H1 (cell line): Measurements from ENCODE around the gene ARHGAP28. TPM values are rescaled to one million over a fixed set of nuclear protein-coding genes. Genes with fewer than 3 reads are reported as not detected.

Experiments used
- CTCF ChIA-PET: fragments of 300-600 bp; sonication (Branson Sonifier 250); formaldehyde crosslinking; loops from one replicate; lab custom pipeline; 2021; ENCODE audit not compliant: partially characterized antibody; lab: Charles Lee
- POLR2A ChIA-PET: fragments of 300-600 bp; sonication (Branson Sonifier 250); formaldehyde crosslinking; loops from one replicate; lab custom pipeline; 2021; ENCODE audit warnings: inconsistent platforms; ENCODE audit not compliant: partially characterized antibody; lab: Charles Lee
- DNase-seq, 2 experiments: peaks; one replicate each; pipeline versions ENCODE4 v3.0.0 to v3.0.0-alpha.2; 2010 to 2022; ENCODE audit warnings: low spot score in 2 of 2, low read depth in 1 of 2, mixed read lengths in 1 of 2
- FAIRE-seq: peaks from 2 replicates; lab custom pipeline; 2011; peaks lifted over from hg19 to GRCh38; lab: Jason Lieb, UNC
- H2AFZ ChIP-seq: 2 replicates; pipeline ENCODE4 v1.8.1; 2012; ENCODE audit warnings: low read length, inconsistent platforms
- H2AK5ac ChIP-seq: 2 replicates; pipeline ENCODE4 v1.6.1; 2013; ENCODE audit warnings: low read depth, low read length
- H2BK120ac ChIP-seq: replicated peaks from 2 replicates; pipeline ENCODE3; 2013; ENCODE audit warnings: low read depth, low read length, inconsistent platforms
- H2BK12ac ChIP-seq: 2 replicates; pipeline ENCODE4 v1.6.1; 2013; ENCODE audit warnings: low read depth, low read length
- H2BK15ac ChIP-seq: 2 replicates; pipeline ENCODE4 v1.6.1; 2013; ENCODE audit warnings: low read length
- H2BK20ac ChIP-seq: 2 replicates; pipeline ENCODE4 v1.6.1; 2013; ENCODE audit warnings: low read length
- H2BK5ac ChIP-seq: 2 replicates; pipeline ENCODE4 v1.6.1; 2013; ENCODE audit warnings: low read depth, low read length
- H3K14ac ChIP-seq: 2 replicates; pipeline ENCODE4 v1.6.1; 2013; ENCODE audit warnings: inconsistent platforms; ENCODE audit not compliant: insufficient read length
- H3K18ac ChIP-seq: 2 replicates; pipeline ENCODE4 v1.6.1; 2013; ENCODE audit warnings: low read length; ENCODE audit errors: extremely low read depth
- H3K23ac ChIP-seq: 2 replicates; pipeline ENCODE4 v1.6.1; 2013; ENCODE audit warnings: inconsistent platforms; ENCODE audit not compliant: insufficient read length
- H3K23me2 ChIP-seq: 2 replicates; pipeline ENCODE4 v1.6.1; 2013; ENCODE audit warnings: low read depth, low read length
- H3K27ac ChIP-seq: 2 replicates; pipeline ENCODE4 v1.6.1; 2011; ENCODE audit warnings: low read depth, low read length, inconsistent platforms
- H3K27me3 ChIP-seq, 4 experiments: replicated peaks in 1 of 4; 1 replicate in 1 of 4; 2 replicates in 3 of 4; pipeline versions ENCODE4 v1.6.1 to v1.8.1; 2011 to 2013; ENCODE audit warnings: low read length in 3 of 4, mild to moderate bottlenecking in 3 of 4, inconsistent platforms in 2 of 4, mixed read lengths in 2 of 4, moderate library complexity in 1 of 4; ENCODE audit not compliant: control insufficient read depth in 3 of 4, insufficient read depth in 3 of 4; ENCODE audit errors: extremely low read depth in 1 of 4
- H3K36me3 ChIP-seq, 4 experiments: 2 replicates each; pipeline versions ENCODE4 v1.6.1 to v1.8.1; 2011 to 2013; ENCODE audit warnings: mild to moderate bottlenecking in 4 of 4, low read length in 3 of 4, moderate library complexity in 2 of 4, control low read depth in 1 of 4, inconsistent platforms in 1 of 4; ENCODE audit not compliant: insufficient read depth in 4 of 4, control insufficient read depth in 2 of 4
- H3K4ac ChIP-seq: replicated peaks from 2 replicates; pipeline ENCODE3; 2013; ENCODE audit warnings: low read length, low read depth, mixed read lengths, inconsistent platforms; ENCODE audit not compliant: insufficient read length
- H3K4me1 ChIP-seq, 4 experiments: replicated peaks in 1 of 4; 1 replicate in 1 of 4; 2 replicates in 3 of 4; pipeline versions ENCODE4 v1.6.1 to v1.8.1; 2011 to 2013; ENCODE audit warnings: low read length in 3 of 4, inconsistent platforms in 2 of 4, mixed read lengths in 1 of 4; ENCODE audit not compliant: insufficient read depth in 4 of 4, control insufficient read depth in 3 of 4
- H3K4me2 ChIP-seq, 2 experiments: 2 replicates each; pipeline versions ENCODE4 v1.6.1 to v1.8.1; 2011 to 2013; ENCODE audit warnings: low read depth in 2 of 2, low read length in 2 of 2, control low read depth in 1 of 2, inconsistent platforms in 1 of 2, mild to moderate bottlenecking in 1 of 2; ENCODE audit not compliant: insufficient read depth in 1 of 2
- H3K4me3 ChIP-seq, 4 experiments: fragments of 200-600, 300-600 bp in 1 of 4; sonication (generic), shearing (Covaris generic), sonication (Bioruptor Twin) in 1 of 4; 2 replicates each; pipeline versions ENCODE4 v1.5.1 to v1.8.1; 2011 to 2016; ENCODE audit warnings: low read length in 4 of 4, low read depth in 3 of 4, control low read depth in 2 of 4, inconsistent platforms in 2 of 4, mild to moderate bottlenecking in 2 of 4, mixed read lengths in 1 of 4, moderate library complexity in 1 of 4; ENCODE audit not compliant: insufficient read depth in 2 of 4; ENCODE audit errors: extremely low read depth in 1 of 4
- H3K56ac ChIP-seq: replicated peaks from 2 replicates; pipeline ENCODE3; 2013; ENCODE audit warnings: low read depth, mild to moderate bottlenecking, mixed read lengths, low read length, inconsistent platforms; ENCODE audit not compliant: insufficient read length
- H3K79me1 ChIP-seq: 2 replicates; pipeline ENCODE4 v1.6.1; 2013; ENCODE audit warnings: low read depth, low read length, control low read depth
- H3K79me2 ChIP-seq, 2 experiments: 2 replicates each; pipeline versions ENCODE4 v1.6.1 to v1.8.1; 2012 to 2013; ENCODE audit warnings: low read length in 2 of 2, mild to moderate bottlenecking in 2 of 2, inconsistent platforms in 1 of 2; ENCODE audit not compliant: insufficient read depth in 2 of 2, control insufficient read depth in 1 of 2
- H3K9ac ChIP-seq, 4 experiments: replicated peaks in 1 of 4; 1 replicate in 1 of 4; 2 replicates in 3 of 4; pipeline versions ENCODE4 v1.6.1 to v1.8.1; 2011 to 2013; ENCODE audit warnings: low read depth in 3 of 4, low read length in 3 of 4, control low read depth in 2 of 4, mild to moderate bottlenecking in 2 of 4, moderate library complexity in 2 of 4, inconsistent platforms in 1 of 4; ENCODE audit errors: extremely low read depth in 1 of 4
- H3K9me3 ChIP-seq, 2 experiments: 2 replicates each; pipeline versions ENCODE4 v1.6.1 to v1.8.1; 2012 to 2013; ENCODE audit warnings: mild to moderate bottlenecking in 2 of 2, moderate library complexity in 2 of 2, control low read depth in 1 of 2, inconsistent platforms in 1 of 2, low read depth in 1 of 2, low read length in 1 of 2, mixed read lengths in 1 of 2; ENCODE audit not compliant: insufficient read depth in 2 of 2
- H4K20me1 ChIP-seq, 2 experiments: replicated peaks in 1 of 2; 2 replicates each; pipeline versions ENCODE3 to v1.8.1; 2011 to 2013; ENCODE audit warnings: inconsistent platforms in 2 of 2, low read length in 2 of 2, mild to moderate bottlenecking in 1 of 2; ENCODE audit not compliant: insufficient read depth in 2 of 2, control insufficient read depth in 1 of 2
- H4K5ac ChIP-seq: 2 replicates; pipeline ENCODE4 v1.6.1; 2013; ENCODE audit warnings: low read length, low read depth, mixed read lengths, inconsistent platforms; ENCODE audit not compliant: insufficient read length
- H4K8ac ChIP-seq: 2 replicates; pipeline ENCODE4 v1.8.0; 2013; ENCODE audit warnings: mild to moderate bottlenecking, moderate library complexity, low read length, inconsistent platforms; ENCODE audit not compliant: insufficient read depth; ENCODE audit errors: extremely low read depth
- H4K91ac ChIP-seq: replicated peaks from 2 replicates; pipeline ENCODE3; 2013; ENCODE audit warnings: low read length, mixed read lengths, inconsistent platforms; ENCODE audit not compliant: insufficient read length
- CBX5 ChIP-seq: fragments of 300-800, 300-1000 bp; sonication (generic); IDR thresholded peaks from 2 replicates; pipeline ENCODE4 v1.7.1; 2016; ENCODE audit warnings: antibody characterized with exemption, low read length, low read depth
- CEBPB ChIP-seq: IDR thresholded peaks from 2 replicates; pipeline ENCODE4 v1.6.1; 2012; ENCODE audit warnings: low read depth, low read length
- CHD1 ChIP-seq: IDR thresholded peaks from 2 replicates; pipeline ENCODE4 v1.6.1; 2012; ENCODE audit warnings: low read depth, low read length, improper control_type of control experiment
- CREB1 ChIP-seq: IDR thresholded peaks from 2 replicates; pipeline ENCODE4 v1.6.1; 2012; ENCODE audit warnings: inconsistent platforms
- HDAC2 ChIP-seq, 2 experiments: fragments of 300-600 bp in 1 of 2; sonication (generic) in 1 of 2; IDR thresholded peaks; 2 replicates each; pipeline ENCODE4 v1.6.1; 2011 to 2012; ENCODE audit warnings: low read depth in 2 of 2, low read length in 2 of 2, mild to moderate bottlenecking in 2 of 2, moderate library complexity in 2 of 2, borderline replicate concordance in 1 of 2, inconsistent platforms in 1 of 2
- KDM1A ChIP-seq: fragments of 200-600, 300-600 bp; sonication (generic); IDR thresholded peaks from 2 replicates; pipeline ENCODE4 v1.7.1; 2016; ENCODE audit warnings: mild to moderate bottlenecking, low read length, borderline replicate concordance
- POLR2AphosphoS5 ChIP-seq: IDR thresholded peaks from 2 replicates; pipeline ENCODE4 v1.6.1; 2011; ENCODE audit warnings: low read depth, low read length
- RAD21 ChIP-seq, 2 experiments: IDR thresholded peaks in 1 of 2; conservative IDR thresholded peaks in 1 of 2; 2 replicates each; pipeline ENCODE4 v1.6.1; 2011; ENCODE audit warnings: low read depth in 2 of 2, low read length in 2 of 2, improper control_type of control experiment in 1 of 2, inconsistent platforms in 1 of 2, mild to moderate bottlenecking in 1 of 2, moderate library complexity in 1 of 2
- RFX5 ChIP-seq: IDR thresholded peaks from 2 replicates; pipeline ENCODE4 v1.6.1; 2011; ENCODE audit warnings: low read depth, low read length, improper control_type of control experiment, borderline replicate concordance
- SIN3A ChIP-seq, 2 experiments: IDR thresholded peaks in 1 of 2; conservative IDR thresholded peaks in 1 of 2; 2 replicates each; pipeline ENCODE4 v1.6.1; 2011 to 2012; ENCODE audit warnings: low read length in 2 of 2, improper control_type of control experiment in 1 of 2, low read depth in 1 of 2, mild to moderate bottlenecking in 1 of 2
- SP1 ChIP-seq: IDR thresholded peaks from 2 replicates; pipeline ENCODE4 v1.6.1; 2011; ENCODE audit warnings: low read depth, low read length
- SP4 ChIP-seq: IDR thresholded peaks from 2 replicates; pipeline ENCODE4 v1.6.1; 2012; ENCODE audit warnings: low read length, inconsistent platforms
- TCF12 ChIP-seq: IDR thresholded peaks from 2 replicates; pipeline ENCODE4 v1.6.1; 2011; ENCODE audit warnings: low read depth, mild to moderate bottlenecking, low read length
- WGBS, 2 experiments: shearing (Covaris generic) in 1 of 2; methylation state at CpG; one replicate each; pipeline versions ENCODE4 v1.1.6 to v1.1.7; 2013 to 2015; ENCODE audit warnings: low lambda C conversion rate in 2 of 2, mixed read lengths in 2 of 2, inconsistent platforms in 1 of 2, low coverage in 1 of 2, missing lambda C conversion rate in 1 of 2; ENCODE audit not compliant: insufficient replicate concordance in 2 of 2, insufficient coverage in 1 of 2, insufficient read length in 1 of 2; ENCODE audit errors: extremely low coverage in 1 of 2, missing lambda C conversion rate in 1 of 2; 5-methylcytosine and 5-hydroxymethylcytosine counted together
- polyA plus RNA-seq, 7 experiments: library from polyadenylated mRNA; depleted of rRNA in 3 of 7; stranded (reverse) in 5 of 7; unstranded in 2 of 7; fragments of >200 nt in 5 of 7; fragments of 200-250 nt in 2 of 7; gene quantifications; 1 replicate in 5 of 7; 2 replicates in 1 of 7; 4 replicates in 1 of 7; pipeline versions ENCODE4 v1.2.1 to v1.2.3, GENCODE V29; 2011 to 2013; ENCODE audit warnings: missing spikeins in 2 of 7, mixed read lengths in 2 of 7
- total RNA-seq: library from RNA; stranded (reverse); fragmentation: NEBNext Ultra II Directional; extraction: Animal tissue kit (Norgen Biotek cat#: 25700); gene quantifications from 2 replicates; pipeline ENCODE4 v1.2.1, GENCODE V29; 2021

The ARHGAP28 gene
- total and polyA plus RNA-seq, 2 of the 8 experiments (the other 6 are each of a cell fraction or from before 2014, with no cell fraction given): 2.9 to 14.4 TPM

GRCh38 chr18:6949800-6950586, 220.5 kb downstream of the ARHGAP28 start:
- Histone ChIP-seq H3K4me1 (no peaks in the 10 kb centered on the region), H2BK5ac (no peak overlapping the region), H3K27me3 (no peaks in the 10 kb centered on the region), H2AFZ (no peak overlapping the region), H2BK15ac (no peak overlapping the region), H3K4me3 (no peak overlapping the region), H3K79me2 (no peaks in the 10 kb centered on the region), H3K56ac (no peak overlapping the region), H4K8ac (no peak overlapping the region), H2BK12ac (no peak overlapping the region), H2AK5ac (no peak overlapping the region), H2BK20ac (no peak overlapping the region), H2BK120ac (no peak overlapping the region), H3K9me3 (no peaks in the 10 kb centered on the region), H3K36me3 (peaks cover 12 to 27% (median 17%) of the 10 kb centered on the region in 4 experiments), H4K5ac (no peak overlapping the region), H4K20me1 (no peaks in the 10 kb centered on the region), H3K79me1 (no peaks in the 10 kb centered on the region), H3K9ac (no peak overlapping the region), H3K4ac (no peak overlapping the region), H3K23me2 (0 out of 2 replicates have a peak, but pooled peaks cover 1% of the 10 kb centered on the region), H3K14ac (no peak overlapping the region), H3K18ac (no peak overlapping the region), H3K4me2 (no peak overlapping the region), H3K27ac (no peak overlapping the region), H3K23ac (no peak overlapping the region), H4K91ac (no peak overlapping the region)
- CTCF ChIA-PET: no interaction called here
- 88% methylated on average over 11 of the region's 11 CpGs; no CpG with 5 or more reads in 1 of the 2 experiments for WGBS, 2 experiments
- DNase-seq (no peak), FAIRE-seq (no peak)
- POLR2A ChIA-PET: no interaction called here
- TF ChIP-seq SIN3A (conservative IDR thresholded peaks at IDR 0.05 in 1 of 2, IDR thresholded peaks at IDR 0.05 in 1 of 2; ENCODE audit: low read depth in 1 of 2, low read length in 2 of 2) (no peak), CHD1 (no peak), CREB1 (no peak), SP4 (no peak), SP1 (no peak), RAD21 (IDR thresholded peaks at IDR 0.05 in 1 of 2, conservative IDR thresholded peaks at IDR 0.05 in 1 of 2; ENCODE audit: low read depth in 2 of 2, low read length in 2 of 2) (no peak), CBX5 (no peak), CEBPB (no peak), RFX5 (no peak), POLR2AphosphoS5 (no peak), HDAC2 (IDR thresholded peaks at IDR 0.05; ENCODE audit: borderline replicate concordance in 1 of 2, low read depth in 2 of 2, low read length in 2 of 2) (no peak), KDM1A (no peak), TCF12 (no peak)
